HUES6 (cell line): ENCODE measurements around the gene SMOC1.

Source experiments
- H3K27ac ChIP-seq: 2 replicates; pipeline ENCODE4 v1.7.0; 2013; ENCODE audit warnings: low read depth, mild to moderate bottlenecking, low read length, inconsistent platforms
- H3K27me3 ChIP-seq: 2 replicates; pipeline ENCODE4 v1.6.1; 2013; ENCODE audit warnings: low read length; ENCODE audit not compliant: control insufficient read depth, insufficient read depth
- H3K36me3 ChIP-seq: 2 replicates; pipeline ENCODE4 v1.6.1; 2013; ENCODE audit warnings: low read length; ENCODE audit not compliant: control insufficient read depth, insufficient read depth
- H3K4me1 ChIP-seq: 2 replicates; pipeline ENCODE4 v1.6.1; 2013; ENCODE audit warnings: low read length; ENCODE audit not compliant: control insufficient read depth, insufficient read depth
- H3K4me3 ChIP-seq: 2 replicates; pipeline ENCODE4 v1.5.1; 2013; ENCODE audit warnings: low read depth, low read length
- H3K9ac ChIP-seq: one replicate; pipeline ENCODE4 v1.6.1; 2013; ENCODE audit warnings: mild to moderate bottlenecking, low read length
- H3K9me3 ChIP-seq: 2 replicates; pipeline ENCODE4 v1.6.1; 2013; ENCODE audit warnings: low read depth, low read length; ENCODE audit not compliant: control insufficient read depth, insufficient read depth

The SMOC1 gene

DNA sequence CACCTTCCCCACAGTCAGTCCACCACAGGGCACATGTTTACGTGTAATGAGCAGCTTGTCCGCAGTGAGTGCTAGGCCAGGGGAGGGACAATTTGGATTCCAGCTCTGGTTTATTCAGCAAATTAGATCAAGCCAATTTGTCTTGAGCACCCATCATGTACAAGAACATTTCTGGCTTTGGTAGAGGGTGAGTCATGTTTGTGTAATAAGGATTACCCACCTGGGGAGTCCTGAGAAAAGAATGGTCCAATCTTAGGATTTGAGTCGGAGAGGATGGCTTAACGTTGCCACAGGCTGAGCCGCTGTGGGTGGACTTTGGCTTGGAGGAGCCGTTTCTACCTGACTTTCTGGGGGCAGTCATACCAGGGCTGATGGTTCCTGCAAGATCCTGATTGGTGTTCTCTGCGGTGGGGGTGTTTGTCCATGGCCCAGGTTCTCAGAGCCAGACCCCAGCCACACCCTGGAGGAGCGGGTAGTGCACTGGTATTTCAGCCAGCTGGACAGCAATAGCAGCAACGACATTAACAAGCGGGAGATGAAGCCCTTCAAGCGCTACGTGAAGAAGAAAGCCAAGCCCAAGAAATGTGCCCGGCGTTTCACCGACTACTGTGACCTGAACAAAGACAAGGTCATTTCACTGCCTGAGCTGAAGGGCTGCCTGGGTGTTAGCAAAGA lies 143.7 kb downstream of the SMOC1 start:
- Histone ChIP-seq H3K4me1 (0 out of 2 replicates have a peak, but pooled peaks cover 3% of the 10 kb centered on the region), H3K4me3 (no peak overlapping the region), H3K27me3 (no peaks in the 10 kb centered on the region), H3K27ac (no peak overlapping the region), H3K36me3 (no peaks in the 10 kb centered on the region), H3K9ac (no peak overlapping the region), H3K9me3 (no peaks in the 10 kb centered on the region)

DNA sequence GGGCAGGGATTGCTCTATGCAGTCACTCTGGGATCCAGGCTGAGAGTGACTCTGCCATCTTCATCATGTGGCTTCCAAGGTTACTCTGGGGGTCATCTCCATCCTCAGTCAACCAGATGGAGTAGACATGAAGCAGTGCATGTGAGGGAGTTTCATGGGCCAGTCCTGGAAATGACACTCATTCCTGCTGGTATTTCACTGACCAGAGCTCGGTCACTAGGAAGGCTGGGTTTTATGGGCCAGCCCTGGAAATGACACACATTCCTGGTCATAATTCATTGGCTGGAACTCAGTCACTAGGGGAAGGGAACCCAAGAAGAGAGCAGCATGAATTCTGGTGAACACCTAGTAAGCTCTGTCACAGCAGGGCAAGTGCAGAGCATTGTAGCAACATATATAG lies 144.7 kb downstream of the SMOC1 start:
- Histone ChIP-seq H3K9ac (no peak overlapping the region), H3K27me3 (no peaks in the 10 kb centered on the region), H3K4me3 (no peak overlapping the region), H3K36me3 (no peaks in the 10 kb centered on the region), H3K4me1 (0 out of 2 replicates have a peak, but pooled peaks cover 3% of the 10 kb centered on the region), H3K27ac (no peak overlapping the region), H3K9me3 (no peaks in the 10 kb centered on the region)

- H3K4me1 ChIP-seq = peaks cover 7% of the 10 kb centered on the region
- no peaks in the 10 kb centered on the region for H3K9me3 ChIP-seq
- no peak overlapping the region for H3K9ac ChIP-seq
- H3K27ac ChIP-seq = no peak overlapping the region
- no peaks in the 10 kb centered on the region for H3K36me3 ChIP-seq
- no peaks in the 10 kb centered on the region for H3K27me3 ChIP-seq
- no peak overlapping the region for H3K4me3 ChIP-seq
Measured at GRCh38 chr14:70027785-70028428, 148.7 kb downstream of the SMOC1 start.

DNA sequence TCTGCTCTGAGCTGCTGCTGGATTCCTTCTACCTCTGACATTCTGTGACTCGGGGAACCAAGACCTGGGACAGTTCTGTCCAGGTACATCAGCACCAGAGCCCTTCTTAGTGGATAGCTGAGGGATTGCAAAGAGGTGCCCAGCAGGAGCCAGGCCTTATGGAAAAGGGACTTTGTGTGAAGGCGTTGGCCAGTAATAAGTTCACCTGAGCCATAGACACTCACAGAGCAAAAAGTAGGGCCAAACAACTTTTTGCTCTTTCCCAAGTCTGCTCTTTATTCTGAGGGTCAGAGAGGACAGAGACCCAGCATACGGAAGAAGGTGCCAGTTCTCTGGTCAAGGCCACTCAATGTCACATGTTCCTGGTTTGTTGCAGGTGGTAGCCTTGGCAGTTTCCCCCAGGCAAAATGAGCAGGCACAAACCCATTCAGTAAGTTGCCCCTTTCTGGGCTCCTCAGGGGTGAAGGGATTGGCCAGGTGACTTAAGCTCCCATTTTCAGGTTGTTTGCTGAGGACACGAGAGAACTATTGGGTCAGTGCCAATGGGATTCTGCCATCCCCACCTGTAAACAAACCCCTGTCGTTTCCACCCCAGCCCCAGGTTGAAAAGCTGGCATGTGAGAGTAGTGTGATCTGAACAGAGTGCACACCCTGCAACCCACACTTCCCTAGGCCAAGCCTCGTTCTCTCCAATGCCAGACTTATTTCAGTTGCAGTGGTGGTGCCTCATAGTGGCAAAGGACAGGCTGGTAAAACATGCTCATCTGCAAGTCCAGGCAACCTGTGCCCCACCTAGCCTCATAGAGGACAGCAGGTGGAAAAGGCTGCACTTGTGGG lies 150.3 kb downstream of the SMOC1 start:
- Histone ChIP-seq H3K27ac (no peak overlapping the region), H3K27me3 (no peaks in the 10 kb centered on the region), H3K9ac (no peak overlapping the region), H3K4me1 (peaks cover 12% of the 10 kb centered on the region), H3K4me3 (no peak overlapping the region), H3K36me3 (no peaks in the 10 kb centered on the region), H3K9me3 (no peaks in the 10 kb centered on the region)

- no peak overlapping the region for H3K9ac ChIP-seq
- H3K36me3 ChIP-seq = no peaks in the 10 kb centered on the region
- peaks cover 12% of the 10 kb centered on the region for H3K4me1 ChIP-seq
- no peaks in the 10 kb centered on the region for H3K9me3 ChIP-seq
- H3K27me3 ChIP-seq = no peaks in the 10 kb centered on the region
- no peak overlapping the region for H3K4me3 ChIP-seq
- H3K27ac ChIP-seq = no peak overlapping the region
Measured at GRCh38 chr14:70032016-70032415, 152.8 kb downstream of the SMOC1 start.

- Histone ChIP-seq H3K4me3 (no peak overlapping the region), H3K27ac (no peak overlapping the region), H3K4me1 (peaks cover 12% of the 10 kb centered on the region), H3K27me3 (no peaks in the 10 kb centered on the region), H3K36me3 (no peaks in the 10 kb centered on the region), H3K9me3 (no peaks in the 10 kb centered on the region), H3K9ac (no peak overlapping the region)
Measured at GRCh38 chr14:70032447-70032846, 153.2 kb downstream of the SMOC1 start.

- Histone ChIP-seq H3K27me3 (no peaks in the 10 kb centered on the region), H3K36me3 (no peaks in the 10 kb centered on the region), H3K4me1 (peaks cover 12% of the 10 kb centered on the region), H3K27ac (no peak overlapping the region), H3K9me3 (no peaks in the 10 kb centered on the region), H3K4me3 (no peak overlapping the region), H3K9ac (no peak overlapping the region)
Measured at GRCh38 chr14:70033116-70033515, 153.9 kb downstream of the SMOC1 start.

GRCh38 chr14:70033561-70033960 lies 154.3 kb downstream of the SMOC1 start:
- Histone ChIP-seq H3K36me3 (no peaks in the 10 kb centered on the region), H3K4me3 (no peak overlapping the region), H3K9ac (no peak overlapping the region), H3K27ac (no peak overlapping the region), H3K27me3 (no peaks in the 10 kb centered on the region; the same call in 1 of the 2 replicates), H3K4me1 (peaks cover 12% of the 10 kb centered on the region), H3K9me3 (no peaks in the 10 kb centered on the region)

DNA sequence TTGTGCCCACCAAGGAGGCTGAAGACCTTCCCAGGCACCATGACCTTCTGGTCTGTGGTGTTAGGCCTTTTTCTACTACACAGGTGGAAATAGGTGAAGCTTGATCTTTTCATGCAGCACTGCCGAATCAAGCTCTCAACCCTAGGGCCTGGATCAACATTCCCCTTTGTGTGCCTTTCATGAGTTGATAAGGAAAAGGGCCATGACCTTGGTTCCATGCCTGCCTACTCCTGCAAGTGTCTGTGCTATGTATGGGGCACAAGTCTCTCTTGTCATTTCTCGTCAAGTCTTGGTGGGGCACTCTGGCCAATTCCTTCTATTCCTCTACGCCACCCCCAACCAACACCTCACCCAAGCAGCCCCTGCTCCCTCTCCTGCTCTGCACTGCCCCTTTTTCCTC lies 155.0 kb downstream of the SMOC1 start:
- Histone ChIP-seq H3K9me3 (no peaks in the 10 kb centered on the region), H3K27me3 (no peaks in the 10 kb centered on the region; the same call in 1 of the 2 replicates), H3K36me3 (no peaks in the 10 kb centered on the region), H3K9ac (no peak overlapping the region), H3K4me1 (peaks cover 12% of the 10 kb centered on the region), H3K4me3 (no peak overlapping the region), H3K27ac (no peak overlapping the region)

- H3K4me1 ChIP-seq = peaks cover 12% of the 10 kb centered on the region
- no peak overlapping the region for H3K9ac ChIP-seq
- H3K27ac ChIP-seq = no peak overlapping the region
- no peak overlapping the region for H3K4me3 ChIP-seq
- no peaks in the 10 kb centered on the region for H3K36me3 ChIP-seq
- H3K27me3 ChIP-seq = no peaks in the 10 kb centered on the region; the same call in 1 of the 2 replicates
- H3K9me3 ChIP-seq = no peaks in the 10 kb centered on the region
Measured at GRCh38 chr14:70036665-70037064, 157.4 kb downstream of the SMOC1 start.

DNA sequence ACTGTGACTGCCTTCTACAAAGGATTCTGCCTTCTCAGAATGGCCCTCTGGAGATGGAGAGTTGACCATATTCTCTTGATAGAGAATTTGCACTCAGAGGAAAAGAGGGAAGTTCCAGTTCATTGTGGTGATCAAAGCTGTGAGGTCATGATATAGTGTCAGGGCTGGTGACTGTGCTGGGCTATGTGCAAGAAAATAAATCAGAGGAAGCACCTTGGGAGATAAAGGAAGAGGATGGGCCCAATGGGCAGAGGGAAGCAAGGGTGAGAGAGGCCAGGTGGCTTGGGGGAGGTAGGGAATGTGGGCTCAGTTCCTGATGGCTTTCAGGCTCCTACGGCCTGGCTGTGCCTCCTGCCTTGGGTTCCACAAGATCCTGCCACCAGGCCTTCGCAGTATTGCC lies 163.8 kb downstream of the SMOC1 start:
- no peak overlapping the region for H3K27ac ChIP-seq
- H3K4me3 ChIP-seq = no peak overlapping the region
- H3K36me3 ChIP-seq = no peaks in the 10 kb centered on the region
- H3K4me1 ChIP-seq = no peaks in the 10 kb centered on the region
- peaks cover 8% of the 10 kb centered on the region for H3K27me3 ChIP-seq
- no peaks in the 10 kb centered on the region for H3K9me3 ChIP-seq
- H3K9ac ChIP-seq = no peak overlapping the region
